Natural killer cell (primary cell): Measurements from ENCODE around the gene SLC6A18. TPM values are rescaled to one million over a fixed set of nuclear protein-coding genes. Genes with fewer than 3 reads are reported as not detected.

Source experiments
- ATAC-seq, 3 donors: fragments of 150-1000 bp in 2 of 3; fragments of 200-7000 bp in 1 of 3; cut with Tn5 transposase; 1 replicate in 1 of 3; 2 replicates in 2 of 3; pipeline ENCODE4 v1.10.0; 2021; ENCODE audit warnings: mild to moderate bottlenecking in 2 of 3, moderate library complexity in 2 of 3
- DNase-seq, 2 donors: peaks; one replicate each; pipeline versions ENCODE4 v3.0.0 to v3.0.0-alpha.2; 2013 to 2021; ENCODE audit warnings: mixed read lengths in 1 of 2
- H3K27ac ChIP-seq: one replicate; pipeline ENCODE4 v1.5.1; 2013; ENCODE audit warnings: mild to moderate bottlenecking, low read length
- H3K27me3 ChIP-seq: one replicate; pipeline ENCODE4 v1.6.1; 2013; ENCODE audit warnings: low read length; ENCODE audit not compliant: control insufficient read depth, insufficient read depth
- H3K36me3 ChIP-seq: one replicate; pipeline ENCODE4 v1.6.1; 2013; ENCODE audit warnings: low read length; ENCODE audit not compliant: control insufficient read depth, insufficient read depth
- H3K4me1 ChIP-seq: one replicate; pipeline ENCODE4 v1.6.1; 2013; ENCODE audit warnings: low read length; ENCODE audit not compliant: control insufficient read depth, insufficient read depth
- H3K4me3 ChIP-seq: one replicate; pipeline ENCODE4 v1.5.1; 2013; ENCODE audit warnings: low read length
- H3K9me3 ChIP-seq: one replicate; pipeline ENCODE4 v1.6.1; 2013; ENCODE audit warnings: low read length; ENCODE audit not compliant: control insufficient read depth, insufficient read depth
- H3K27ac Mint-ChIP-seq, 2 donors: one replicate each; pipeline ENCODE4 v1.8.0; 2022; ENCODE audit warnings: mild to moderate bottlenecking in 2 of 2, mixed read lengths in 2 of 2, moderate library complexity in 1 of 2
- H3K27me3 Mint-ChIP-seq, 2 donors: one replicate each; pipeline ENCODE4 v1.8.0; 2022; ENCODE audit warnings: low read depth in 2 of 2, mixed read lengths in 2 of 2
- H3K36me3 Mint-ChIP-seq: one replicate; pipeline ENCODE4 v1.8.0; 2022; ENCODE audit warnings: mixed read lengths
- H3K4me1 Mint-ChIP-seq, 2 donors: one replicate each; pipeline ENCODE4 v1.8.0; 2022; ENCODE audit warnings: mixed read lengths in 2 of 2
- H3K4me3 Mint-ChIP-seq: one replicate; pipeline ENCODE4 v1.8.0; 2022; ENCODE audit warnings: mild to moderate bottlenecking, moderate library complexity, mixed read lengths
- H3K9me3 Mint-ChIP-seq, 2 donors: one replicate each; pipeline ENCODE4 v1.8.0; 2022; ENCODE audit warnings: mixed read lengths in 2 of 2
- WGBS: methylation state at CpG from one replicate; pipeline ENCODE4 v1.1.7; 2013; ENCODE audit warnings: missing lambda C conversion rate; ENCODE audit not compliant: insufficient coverage; 5-methylcytosine and 5-hydroxymethylcytosine counted together
- intact Hi-C: fragments of 100-400 bp; cut with micrococcal nuclease; formaldehyde crosslinking; loops from one replicate; pipeline ENCODE4 v1.14.2; 2022
- total RNA-seq, 4 donors: library from RNA; stranded (reverse); fragments of 120-200 nt in 1 of 4; gene quantifications; one replicate each; pipeline versions ENCODE4 v1.2.3 to v1.2.4, GENCODE V29; 2013 to 2022
- TF ChIP-seq, protein P1 (sequence below): fragments of 200-600 bp; IDR thresholded peaks from one replicate; pipeline ENCODE4 v1.8.0; 2022; ENCODE audit warnings: antibody characterized with exemption

The SLC6A18 gene
- not detected for total RNA-seq
- total RNA-seq (2013), result not detected

- Histone ChIP-seq H3K9me3 (no peaks in the 10 kb centered on the region), H3K27ac (no peak within 1 kb of the TSS), H3K36me3 (no peaks in the 10 kb centered on the region), H3K4me1 (no peaks in the 10 kb centered on the region), H3K4me3 (no peak within 1 kb of the TSS), H3K27me3 (no peaks in the 10 kb centered on the region)
- H3K4me1 Mint-ChIP-seq, result peaks cover 13 to 22% of the 10 kb centered on the region in 2 donors
- DNase-seq (no peak), ATAC-seq (no peak)
- TF ChIP-seq, protein P1, sequence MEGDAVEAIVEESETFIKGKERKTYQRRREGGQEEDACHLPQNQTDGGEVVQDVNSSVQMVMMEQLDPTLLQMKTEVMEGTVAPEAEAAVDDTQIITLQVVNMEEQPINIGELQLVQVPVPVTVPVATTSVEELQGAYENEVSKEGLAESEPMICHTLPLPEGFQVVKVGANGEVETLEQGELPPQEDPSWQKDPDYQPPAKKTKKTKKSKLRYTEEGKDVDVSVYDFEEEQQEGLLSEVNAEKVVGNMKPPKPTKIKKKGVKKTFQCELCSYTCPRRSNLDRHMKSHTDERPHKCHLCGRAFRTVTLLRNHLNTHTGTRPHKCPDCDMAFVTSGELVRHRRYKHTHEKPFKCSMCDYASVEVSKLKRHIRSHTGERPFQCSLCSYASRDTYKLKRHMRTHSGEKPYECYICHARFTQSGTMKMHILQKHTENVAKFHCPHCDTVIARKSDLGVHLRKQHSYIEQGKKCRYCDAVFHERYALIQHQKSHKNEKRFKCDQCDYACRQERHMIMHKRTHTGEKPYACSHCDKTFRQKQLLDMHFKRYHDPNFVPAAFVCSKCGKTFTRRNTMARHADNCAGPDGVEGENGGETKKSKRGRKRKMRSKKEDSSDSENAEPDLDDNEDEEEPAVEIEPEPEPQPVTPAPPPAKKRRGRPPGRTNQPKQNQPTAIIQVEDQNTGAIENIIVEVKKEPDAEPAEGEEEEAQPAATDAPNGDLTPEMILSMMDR, result no peak
- no peaks in the 10 kb centered on the region for H3K9me3 Mint-ChIP-seq
- intact Hi-C loops, result no loop called here
- no peak within 1 kb of the TSS for H3K27ac Mint-ChIP-seq
- no peaks in the 10 kb centered on the region for H3K36me3 Mint-ChIP-seq
- H3K4me3 Mint-ChIP-seq, result no peak within 1 kb of the TSS
- peaks cover 18 to 25% of the 10 kb centered on the region in 2 donors for H3K27me3 Mint-ChIP-seq
- 83% methylated on average over 11 of the region's 11 CpGs for WGBS
Observed at GRCh38 chr5:1225081-1225480, at the start of gene SLC6A18. Gene SLC6A18 (plus strand): TSS chr5:1225381. CDS start chr5:1225478, 97 bp downstream.

GRCh38 chr5:1175801-1176472 lies 49.2 kb upstream of the SLC6A18 start:
- DNase-seq (no peak), ATAC-seq (no peak)
- intact Hi-C loops, result no loop called here
- Histone ChIP-seq H3K36me3 (no peaks in the 10 kb centered on the region), H3K4me3 (no peak overlapping the region), H3K9me3 (no peaks in the 10 kb centered on the region), H3K27me3 (no peaks in the 10 kb centered on the region), H3K4me1 (peaks cover 24% of the 10 kb centered on the region), H3K27ac (no peak overlapping the region)
- TF ChIP-seq, protein P1, result no peak
- Mint-ChIP-seq H3K27me3 (no peaks in the 10 kb centered on the region), H3K27ac (no peak overlapping the region), H3K4me3 (no peak overlapping the region), H3K9me3 (no peaks in the 10 kb centered on the region), H3K36me3 (no peaks in the 10 kb centered on the region), H3K4me1 (peaks cover 11 to 14% of the 10 kb centered on the region in 2 donors)
- 90% methylated on average over 26 of the region's 26 CpGs for WGBS

DNA sequence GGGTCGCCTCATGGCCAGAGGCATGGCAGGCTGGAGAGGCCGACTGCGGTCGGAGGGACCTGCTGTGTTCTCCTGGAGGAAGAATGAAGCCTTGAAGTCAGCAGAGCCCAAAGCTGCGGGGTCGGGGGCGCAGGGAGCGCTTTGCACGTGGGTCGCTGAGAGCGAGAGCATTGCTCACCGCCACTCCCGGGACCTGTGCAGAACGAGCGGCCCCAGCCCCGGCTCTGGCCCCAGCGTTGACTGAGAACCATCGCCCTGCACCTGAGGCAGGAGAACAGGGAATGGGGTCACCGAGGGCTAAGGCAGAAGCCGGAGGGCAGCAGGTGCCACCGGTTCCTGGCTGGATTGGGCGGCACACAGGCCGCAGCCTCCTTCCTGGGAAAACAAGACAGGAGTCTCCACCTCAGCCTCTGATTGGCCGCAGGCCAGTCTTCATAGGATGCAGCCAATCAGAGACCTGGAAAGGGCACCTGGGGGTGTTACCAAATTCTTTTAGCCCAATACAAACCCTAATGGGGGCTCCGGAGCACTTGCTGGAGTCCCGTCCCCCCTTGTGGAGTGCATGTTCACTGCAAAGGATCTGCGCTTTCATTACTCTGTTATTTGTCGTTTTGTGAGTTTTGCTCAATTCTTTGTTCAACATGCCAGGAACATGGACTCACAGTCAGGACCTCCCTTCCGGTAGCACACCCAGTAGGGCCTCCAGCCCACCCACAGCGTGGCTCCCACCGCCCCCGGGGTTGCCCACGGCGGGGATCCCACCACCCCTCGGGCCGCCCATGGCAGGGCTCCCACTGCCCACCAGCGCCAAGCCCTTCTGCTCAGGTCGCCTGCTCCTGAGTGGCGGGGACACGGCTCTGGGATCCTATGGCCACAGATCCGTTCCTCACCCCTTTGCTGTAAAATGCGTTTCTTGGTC lies 48.4 kb upstream of the SLC6A18 start:
- Mint-ChIP-seq H3K27me3 (no peaks in the 10 kb centered on the region), H3K4me1 (peaks cover 11 to 14% of the 10 kb centered on the region in 2 donors), H3K27ac (no peak overlapping the region), H3K4me3 (no peak overlapping the region), H3K36me3 (no peaks in the 10 kb centered on the region), H3K9me3 (no peaks in the 10 kb centered on the region)
- Histone ChIP-seq H3K27ac (no peak overlapping the region), H3K4me1 (peaks cover 24% of the 10 kb centered on the region), H3K27me3 (no peaks in the 10 kb centered on the region), H3K9me3 (no peaks in the 10 kb centered on the region), H3K4me3 (no peak overlapping the region), H3K36me3 (no peaks in the 10 kb centered on the region)
- TF ChIP-seq, protein P1, result no peak
- ATAC-seq (no peak), DNase-seq (no peak)
- intact Hi-C loops, result no loop called here
- WGBS, result 92% methylated on average over 42 of the region's 42 CpGs
